Measurements from ENCODE around the gene SMIM29.
"Not testable (repeated sequence)": the region's sequence is repeated elsewhere in the genome, so short reads cannot be mapped to it uniquely, and the experiment has no call there.

The SMIM29 gene

DNA sequence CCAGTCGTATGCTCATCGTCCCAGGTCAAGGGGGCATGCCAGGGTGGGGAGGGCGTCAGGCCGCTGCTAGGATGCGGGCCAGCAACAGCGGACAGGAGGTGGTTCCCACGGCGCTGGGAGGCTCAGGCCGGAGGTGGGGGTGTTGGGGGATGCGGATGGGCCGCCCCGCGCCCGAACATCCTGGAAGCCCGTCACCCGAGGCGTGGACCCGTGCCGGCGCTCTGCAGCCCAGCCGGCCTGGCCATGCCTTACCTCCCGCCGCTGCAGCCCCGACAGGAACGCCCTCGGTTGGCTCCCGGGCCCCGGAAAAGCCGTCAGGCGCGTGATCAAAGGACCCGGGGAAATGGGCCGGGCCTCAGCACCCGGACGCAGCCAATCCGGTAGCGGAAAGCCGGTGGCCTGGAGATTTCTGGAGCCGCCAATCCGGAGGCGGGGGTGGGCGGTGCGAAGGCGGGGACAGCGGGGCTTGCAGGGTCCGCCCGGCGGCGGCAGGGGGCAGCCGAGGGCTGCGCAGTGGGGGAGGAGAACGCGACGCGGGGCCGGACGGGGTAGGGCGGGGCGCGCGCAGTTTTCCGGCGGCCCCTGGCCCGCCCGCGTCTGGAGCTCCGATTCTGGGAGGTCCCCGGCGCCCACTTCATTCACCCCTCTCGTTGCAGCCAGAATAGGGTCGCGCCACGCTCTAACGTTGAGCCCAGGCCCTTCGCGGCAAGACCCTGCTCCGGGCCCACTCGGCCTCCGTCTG lies at the start of gene SMIM29:
SMIM29 (minus strand) TSS at position 280 of the 742 bp plus-strand sequence. CDS start 1,215 bp downstream, outside the sequence.
- DNase-seq (ENCODE audit: low spot score): peak; percentile 94

DNA sequence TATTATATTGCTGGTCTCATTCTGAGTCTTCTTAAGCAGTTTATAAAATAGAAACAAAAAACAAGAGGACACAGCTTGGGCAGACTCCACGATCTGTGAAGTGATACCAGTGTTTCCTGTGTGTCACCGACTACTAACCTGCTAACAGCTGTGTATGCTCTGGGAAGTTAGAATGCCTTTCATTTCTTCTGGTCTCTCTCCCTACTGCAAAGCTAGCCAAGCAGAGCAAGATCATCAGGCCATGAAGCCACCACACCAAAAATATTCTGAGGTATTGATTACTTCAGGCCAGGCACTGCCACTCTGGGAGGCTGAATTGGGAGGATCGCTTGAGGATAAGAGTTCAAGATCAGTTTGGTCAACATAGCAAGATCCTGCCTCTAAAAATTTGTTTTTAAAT lies 46.9 kb upstream of the SMIM29 start:
- DNase-seq (ENCODE audit: low spot score): peak; percentile 90

DNA sequence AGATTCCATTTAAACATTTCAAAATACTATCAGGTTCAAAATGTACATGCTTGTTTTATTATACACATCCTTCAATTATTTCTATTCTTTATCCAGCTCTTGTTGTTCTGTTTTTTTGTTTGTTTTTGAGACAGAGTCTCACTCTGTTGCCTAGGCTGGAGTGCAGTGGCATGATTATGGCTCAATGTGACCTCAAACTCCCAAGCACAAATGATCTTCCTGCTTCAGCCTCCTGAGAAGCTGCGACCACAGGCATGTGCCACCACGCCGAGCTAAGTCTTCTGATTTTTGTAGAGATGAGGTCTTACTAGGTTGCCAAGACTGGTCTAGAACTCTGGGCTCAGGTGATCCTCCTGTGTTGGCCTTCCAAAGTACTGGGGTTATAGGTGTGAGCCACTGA lies 44.1 kb upstream of the SMIM29 start:
- DNase-seq (ENCODE audit: low spot score): no peak

DNA sequence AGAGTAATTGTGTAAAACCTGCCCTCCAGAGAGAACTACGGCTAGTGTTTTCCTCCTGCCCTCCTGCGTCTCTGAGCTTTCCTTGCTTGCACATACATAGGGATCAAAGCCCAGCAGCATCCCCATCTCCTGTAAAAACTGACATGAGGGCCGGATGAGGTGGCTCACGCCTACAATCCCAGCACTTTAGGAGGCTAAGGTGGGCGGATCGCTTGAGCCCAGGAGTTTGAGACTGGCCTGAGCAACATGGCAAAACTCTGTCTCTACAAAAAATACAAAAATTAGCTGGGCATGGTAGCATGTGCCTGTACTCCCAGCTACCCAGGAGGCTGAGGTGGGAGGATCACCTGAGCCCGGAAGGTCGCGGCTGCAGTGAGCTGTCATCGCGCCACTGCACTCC lies 40.3 kb upstream of the SMIM29 start:
- DNase-seq (ENCODE audit: low spot score): no peak

DNA sequence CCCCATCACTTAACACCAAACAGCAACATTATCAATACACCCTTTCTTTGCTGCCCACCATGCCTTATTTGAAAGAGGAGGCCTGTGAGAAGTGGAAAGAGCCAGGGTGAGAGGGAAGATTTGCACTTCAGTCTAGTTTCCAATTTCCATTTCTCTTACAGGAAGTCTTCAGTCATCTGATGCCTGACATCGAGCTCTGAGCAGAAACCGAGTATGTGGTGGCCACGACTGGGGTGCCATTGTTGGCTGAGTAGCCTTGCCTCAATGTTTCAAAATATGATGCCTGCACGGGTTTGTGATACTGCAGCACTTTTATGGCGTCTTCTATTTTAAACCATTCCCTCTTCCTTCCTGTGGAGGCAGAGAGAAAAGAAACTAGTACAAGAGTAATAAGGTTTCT lies 39.8 kb upstream of the SMIM29 start:
- DNase-seq (ENCODE audit: low spot score): no peak

DNA sequence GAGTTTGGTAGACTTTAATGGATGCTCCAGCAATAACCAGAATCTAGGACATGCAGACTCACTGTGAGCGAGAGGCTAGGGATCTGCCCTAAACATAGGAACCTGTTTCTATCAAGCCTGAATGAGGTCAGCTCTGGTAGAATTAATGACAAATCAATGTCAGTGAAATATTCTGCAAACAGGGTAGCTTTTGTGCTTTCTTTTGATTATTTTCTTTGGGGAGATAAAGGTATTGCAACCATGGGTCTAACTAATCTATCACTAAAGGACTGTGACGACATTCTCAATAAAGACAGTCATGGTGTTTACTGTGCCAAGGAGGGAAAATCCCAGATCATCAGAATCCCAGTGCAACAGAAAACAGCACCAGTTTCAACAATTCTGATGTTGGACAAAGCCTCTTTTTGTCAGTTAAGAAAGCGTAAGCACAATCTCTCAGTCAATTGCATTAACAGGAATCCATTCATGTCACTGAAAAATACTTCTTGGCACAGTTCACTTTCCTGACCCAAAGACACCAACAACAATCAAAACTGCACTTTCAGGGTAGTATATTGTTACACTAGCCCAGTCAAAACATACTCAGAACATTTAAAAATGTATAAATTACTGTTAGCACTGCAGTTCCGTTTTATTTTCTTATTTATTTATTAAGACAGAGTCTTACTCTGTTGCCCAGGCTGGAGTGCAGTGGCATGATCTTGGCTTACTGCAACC lies 36.8 kb upstream of the SMIM29 start:
- DNase-seq (ENCODE audit: low spot score): no peak

DNA sequence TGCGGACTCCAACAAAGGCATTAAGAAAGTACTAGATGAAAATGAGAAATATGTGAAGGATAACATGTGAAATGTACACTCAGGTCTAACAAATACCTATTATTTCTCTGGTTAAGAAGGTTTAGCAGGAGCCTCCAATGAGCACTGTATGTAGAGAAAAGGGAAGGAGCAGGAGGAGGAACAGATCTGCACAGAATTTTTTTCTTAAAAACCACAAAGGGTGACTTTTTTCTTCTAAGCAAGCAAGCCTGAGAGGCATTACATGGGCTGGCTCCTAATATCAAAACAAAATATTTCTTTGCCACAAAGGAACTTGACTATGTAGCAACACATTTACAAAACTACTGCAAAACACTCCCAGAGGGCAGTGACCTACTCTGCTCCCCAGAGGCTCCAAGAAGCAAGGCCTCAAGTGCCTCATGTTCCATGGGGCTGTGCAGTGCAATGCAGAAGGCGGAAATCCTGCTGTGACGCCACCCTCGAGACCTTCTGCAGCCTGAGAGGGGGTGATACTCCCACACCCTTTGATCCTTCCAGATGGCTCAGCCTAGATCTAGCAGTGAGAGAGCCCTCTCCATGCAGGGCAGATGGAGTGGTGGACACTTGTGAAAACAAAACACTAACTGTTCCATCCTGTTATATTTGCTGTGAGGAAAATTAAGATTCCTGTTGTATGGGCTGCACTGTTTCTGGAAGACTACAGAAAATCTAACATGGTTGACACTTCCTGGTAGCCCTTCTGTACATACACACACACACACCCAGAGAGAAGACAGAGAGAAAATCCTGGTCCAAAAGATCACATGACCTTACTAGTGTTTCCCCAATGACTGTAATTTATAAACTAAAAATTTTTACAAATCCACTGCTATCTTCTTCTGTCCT lies 36.0 kb upstream of the SMIM29 start:
- DNase-seq (ENCODE audit: low spot score): no peak

DNA sequence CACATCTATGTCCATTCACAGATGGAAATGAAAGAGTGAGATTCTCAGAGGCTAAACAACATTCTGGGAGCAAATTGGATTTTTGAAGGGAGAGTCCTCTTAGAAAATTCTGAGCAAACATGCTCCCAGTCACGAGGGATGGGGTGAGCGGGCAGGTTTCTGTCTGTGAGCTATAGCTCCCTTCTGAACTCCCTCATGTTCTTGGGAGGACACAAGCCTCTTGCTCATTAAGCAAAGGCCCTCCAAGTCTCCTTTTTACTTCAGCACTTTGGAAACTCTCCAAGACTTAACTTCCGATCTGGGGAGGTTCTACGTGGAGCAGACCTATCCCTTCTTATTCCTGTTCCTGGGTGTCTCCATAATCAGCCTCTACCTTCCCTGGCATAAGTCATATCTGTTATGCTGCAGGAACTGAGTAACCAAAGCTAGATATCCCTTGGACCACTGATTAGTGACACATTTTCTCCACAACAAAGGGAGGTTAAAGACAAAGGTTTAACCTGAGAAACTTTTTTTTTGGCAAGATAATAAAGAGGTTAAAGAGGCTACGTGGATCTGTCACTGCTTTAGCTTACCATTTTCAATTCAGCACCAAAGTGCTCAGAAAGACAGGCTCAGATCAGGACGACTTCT lies 33.0 kb upstream of the SMIM29 start:
- no peak for DNase-seq (ENCODE audit: low spot score)

DNA sequence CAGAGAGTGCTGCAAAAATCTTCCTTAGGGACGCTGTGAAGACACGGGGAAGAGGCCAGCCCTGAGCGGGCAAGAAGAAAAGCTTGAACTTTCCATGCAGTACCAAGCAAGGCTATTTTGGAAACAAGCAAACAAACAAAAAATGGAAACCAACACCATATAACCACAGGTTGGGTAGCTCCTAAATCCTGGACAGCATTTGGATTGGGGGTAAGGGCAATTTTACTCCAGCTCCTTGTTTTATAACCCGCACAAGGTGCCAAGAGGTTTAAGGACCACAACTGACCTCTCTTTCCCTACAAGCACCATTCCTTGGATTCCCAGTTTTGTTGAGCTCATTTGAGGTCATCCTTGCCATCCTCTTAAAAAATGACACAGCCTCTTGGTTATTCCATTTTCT lies 31.4 kb upstream of the SMIM29 start:
- DNase-seq (ENCODE audit: low spot score): no peak

DNA sequence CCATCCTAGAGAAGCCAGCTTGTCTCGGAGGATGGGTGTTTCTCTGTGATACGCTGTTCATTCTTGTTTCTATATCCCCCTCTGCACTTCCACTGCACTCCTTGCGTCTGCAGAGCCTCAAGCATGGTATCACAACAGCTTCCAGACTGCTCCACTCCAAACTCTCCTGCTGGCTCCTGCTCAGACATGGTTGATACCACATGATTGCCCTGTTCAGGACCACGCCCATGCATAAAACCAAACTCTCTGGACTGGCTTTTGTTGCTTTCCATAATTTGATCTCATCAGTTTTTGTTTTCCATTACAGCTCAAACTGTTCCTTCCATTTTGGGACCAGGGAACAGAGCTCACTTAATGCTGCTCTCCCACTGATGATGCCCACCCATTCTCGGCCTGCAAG lies 30.0 kb upstream of the SMIM29 start:
- DNase-seq (ENCODE audit: low spot score): no peak

DNA sequence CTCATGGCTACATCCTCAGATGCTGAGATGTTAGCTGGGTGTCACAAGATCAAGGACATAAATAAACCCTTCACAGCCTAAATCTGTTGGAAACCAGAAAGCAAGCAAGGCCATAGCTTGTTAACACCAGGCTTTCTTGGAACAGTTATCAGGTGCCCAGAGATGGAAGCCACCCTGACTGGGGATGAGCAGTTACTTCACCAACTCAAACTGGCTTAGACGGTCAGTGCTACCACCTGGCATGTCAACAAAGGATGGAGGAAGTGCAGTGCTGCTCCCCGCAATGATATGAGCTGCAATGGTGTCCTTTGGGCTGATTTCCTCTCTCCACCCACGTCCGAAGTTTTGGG lies 28.9 kb upstream of the SMIM29 start:
- DNase-seq (ENCODE audit: low spot score): no peak

DNA sequence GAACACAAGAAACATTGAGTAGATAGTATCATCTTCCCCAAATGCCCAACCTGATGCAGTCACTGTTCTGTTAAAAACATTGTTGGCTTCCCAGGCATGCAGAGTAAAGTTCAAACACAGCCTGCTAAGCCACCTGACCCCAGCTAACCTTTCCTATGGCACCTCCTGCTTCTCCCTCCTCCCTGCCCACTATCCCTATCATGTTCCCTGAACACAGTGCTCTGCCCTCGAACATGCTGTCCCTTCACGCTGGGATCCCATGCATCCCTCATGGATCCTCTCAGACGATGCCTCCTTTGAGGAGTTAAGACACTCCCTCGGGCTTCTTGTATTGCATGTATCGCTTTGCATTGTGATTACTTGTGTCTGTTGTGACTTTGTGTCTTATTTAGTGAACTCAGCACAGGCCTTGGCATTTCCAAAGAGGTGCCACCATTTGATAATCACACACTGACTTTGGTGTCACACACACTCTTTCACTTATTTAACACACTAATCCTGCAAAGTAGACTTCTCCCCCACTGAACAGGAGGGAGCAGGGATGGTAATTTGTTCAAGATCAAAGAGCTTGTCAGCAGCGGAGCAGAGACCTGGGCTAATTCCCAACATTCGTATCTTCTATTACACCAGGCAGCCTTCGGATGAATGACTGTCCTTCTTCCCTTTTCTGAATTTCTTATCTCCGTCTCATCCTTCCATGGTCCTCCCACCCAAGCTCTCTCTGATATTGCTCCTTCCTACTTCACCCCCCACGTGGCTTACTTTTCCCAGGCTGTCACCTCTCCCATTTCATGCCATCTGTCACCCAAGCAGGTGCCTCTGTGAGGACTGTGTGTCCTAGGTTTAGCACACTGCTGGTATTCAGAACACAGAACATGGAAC lies 28.3 kb upstream of the SMIM29 start:
- no peak for DNase-seq (ENCODE audit: low spot score)

DNA sequence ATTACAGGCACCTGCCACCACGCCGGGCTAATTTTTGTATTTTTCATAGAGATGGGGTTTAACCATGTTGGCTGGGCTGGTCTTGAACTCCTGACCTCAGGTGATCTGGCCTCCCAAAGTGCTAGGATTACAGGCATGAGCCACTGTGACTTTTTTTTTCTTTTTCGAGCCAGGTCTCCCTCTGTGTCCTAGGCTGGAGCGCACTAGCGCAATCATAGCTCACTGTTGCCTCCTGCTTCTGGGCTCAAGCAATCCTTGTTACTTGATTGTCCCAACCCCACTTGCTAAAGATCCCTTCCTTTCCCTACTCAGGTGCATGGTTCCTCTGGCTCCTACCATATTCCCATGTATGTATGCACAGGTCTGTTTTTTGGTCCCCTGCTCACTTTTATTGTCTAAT lies 27.4 kb upstream of the SMIM29 start:
- DNase-seq (ENCODE audit: low spot score): no peak

DNA sequence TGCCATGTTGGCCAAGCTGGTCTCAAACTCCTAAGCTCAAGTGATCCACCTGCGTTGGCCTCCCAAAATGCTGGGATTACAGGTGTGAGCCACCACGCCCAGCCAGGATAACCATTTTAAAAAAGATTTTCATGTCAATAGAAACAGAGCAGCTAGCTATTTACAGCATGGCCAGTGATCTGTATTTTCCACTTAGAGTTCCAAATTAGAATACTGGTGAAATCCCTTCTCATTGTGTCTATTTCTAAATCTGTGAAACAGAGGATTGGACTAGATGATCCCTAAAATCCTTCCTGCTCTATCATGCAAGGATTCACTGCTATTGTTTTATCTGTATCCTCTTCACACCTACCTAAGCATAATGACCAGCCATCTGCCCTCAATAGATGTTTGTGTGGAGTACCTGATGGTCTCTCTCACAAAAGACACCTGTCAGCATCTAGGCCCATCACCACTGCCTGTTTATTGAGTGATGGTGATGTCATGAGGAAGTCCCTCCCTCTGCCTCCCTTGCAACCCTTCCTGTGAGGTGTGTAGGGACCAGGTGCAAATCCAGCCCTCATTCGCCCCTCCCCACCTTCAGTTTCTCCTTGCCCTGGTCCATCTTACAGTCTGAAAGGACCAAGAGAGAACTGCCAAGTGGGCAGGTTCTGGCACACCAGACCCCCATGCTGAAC lies 26.5 kb upstream of the SMIM29 start:
- DNase-seq (ENCODE audit: low spot score): no peak

DNA sequence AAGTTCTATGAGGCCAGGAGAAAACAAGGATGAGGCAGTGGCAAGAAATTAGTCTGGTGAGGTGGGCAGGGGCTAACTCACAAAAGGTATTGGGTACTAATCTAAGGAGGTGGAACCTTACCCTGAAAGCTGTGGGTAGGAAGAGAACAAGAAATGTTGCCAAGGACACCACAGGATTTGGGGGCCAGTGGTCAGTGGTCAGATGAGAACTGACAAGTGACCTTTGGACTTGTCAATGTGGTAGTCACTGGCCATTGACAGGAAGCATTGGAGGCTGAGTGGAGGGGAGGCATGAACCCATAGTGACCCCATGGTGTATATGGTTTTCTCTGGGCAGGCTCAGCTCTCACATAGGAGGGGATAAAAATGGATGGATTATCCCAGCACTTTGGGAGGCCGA lies 25.3 kb upstream of the SMIM29 start:
- no peak for DNase-seq (ENCODE audit: low spot score)

DNA sequence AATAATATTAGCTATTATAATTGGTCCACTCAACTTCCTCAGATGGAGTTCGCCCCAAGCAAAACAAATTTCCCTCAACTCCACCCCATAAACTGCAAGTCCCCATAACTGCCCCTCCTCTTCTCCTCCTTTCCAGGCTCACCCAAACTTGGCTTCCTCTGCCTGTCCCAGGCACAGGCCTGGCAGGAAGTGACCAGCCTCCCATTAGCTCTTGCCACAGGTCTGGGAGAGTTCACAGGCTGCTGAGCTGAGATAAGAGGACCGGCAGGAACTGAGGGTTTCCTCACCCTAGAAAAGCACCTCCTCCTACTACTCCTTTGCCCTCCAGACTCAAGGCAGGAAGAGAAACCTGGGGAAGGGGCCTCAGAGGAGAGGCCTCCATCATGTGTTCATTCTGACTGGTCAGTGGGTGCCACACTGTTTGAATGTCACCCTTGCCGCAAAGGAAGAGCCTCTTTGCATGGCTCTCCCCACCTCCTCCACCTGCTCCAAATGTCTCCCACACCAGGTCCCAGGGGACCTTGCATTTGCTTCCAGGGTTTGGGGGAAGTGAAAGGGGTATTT lies 24.5 kb upstream of the SMIM29 start:
- DNase-seq (ENCODE audit: low spot score): no peak

DNA sequence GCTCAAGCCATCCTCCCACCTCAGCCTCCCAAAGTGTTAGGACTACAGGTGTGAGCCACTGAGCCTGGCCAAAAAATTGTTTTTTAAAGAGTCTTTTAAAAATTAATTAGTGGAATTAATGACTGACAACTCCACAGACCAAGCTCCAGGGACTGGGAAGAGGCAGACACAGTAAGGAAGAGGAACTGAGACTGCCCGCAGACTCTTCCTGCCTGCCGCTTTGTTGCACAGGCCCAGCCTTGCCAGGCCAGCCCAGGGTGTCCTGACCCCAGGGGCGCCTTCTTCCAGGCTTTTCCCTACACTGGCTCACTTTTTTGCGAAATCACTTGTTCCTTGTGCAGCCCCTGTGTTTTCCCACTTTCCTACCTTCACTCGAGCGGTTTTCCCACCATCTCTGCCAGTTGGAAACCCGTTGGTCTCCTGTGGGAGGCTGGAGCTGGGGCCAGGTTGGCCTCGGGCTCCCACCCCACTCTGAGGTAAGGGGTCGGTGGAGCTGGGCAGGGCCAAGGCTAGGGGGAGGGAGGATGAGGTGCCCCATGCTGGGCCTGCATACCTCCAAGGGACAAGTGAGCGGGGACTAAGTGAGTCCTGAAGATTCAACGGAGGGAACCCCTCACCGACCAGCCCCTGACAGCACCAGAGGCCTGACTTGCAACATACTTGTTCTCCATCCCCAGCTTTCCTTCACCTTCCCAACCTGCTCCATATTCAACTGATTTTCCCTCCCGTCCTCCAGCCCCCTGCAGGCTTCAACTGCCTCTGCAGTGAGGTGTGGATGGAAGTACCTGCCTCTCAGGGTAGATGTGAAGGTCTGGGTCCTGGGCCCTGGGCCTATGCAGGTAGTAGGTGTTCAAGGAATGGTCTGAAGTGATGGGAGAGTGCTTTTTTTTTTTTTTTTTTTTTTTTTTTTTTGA lies 23.5 kb upstream of the SMIM29 start:
- no peak for DNase-seq (ENCODE audit: low spot score)

DNA sequence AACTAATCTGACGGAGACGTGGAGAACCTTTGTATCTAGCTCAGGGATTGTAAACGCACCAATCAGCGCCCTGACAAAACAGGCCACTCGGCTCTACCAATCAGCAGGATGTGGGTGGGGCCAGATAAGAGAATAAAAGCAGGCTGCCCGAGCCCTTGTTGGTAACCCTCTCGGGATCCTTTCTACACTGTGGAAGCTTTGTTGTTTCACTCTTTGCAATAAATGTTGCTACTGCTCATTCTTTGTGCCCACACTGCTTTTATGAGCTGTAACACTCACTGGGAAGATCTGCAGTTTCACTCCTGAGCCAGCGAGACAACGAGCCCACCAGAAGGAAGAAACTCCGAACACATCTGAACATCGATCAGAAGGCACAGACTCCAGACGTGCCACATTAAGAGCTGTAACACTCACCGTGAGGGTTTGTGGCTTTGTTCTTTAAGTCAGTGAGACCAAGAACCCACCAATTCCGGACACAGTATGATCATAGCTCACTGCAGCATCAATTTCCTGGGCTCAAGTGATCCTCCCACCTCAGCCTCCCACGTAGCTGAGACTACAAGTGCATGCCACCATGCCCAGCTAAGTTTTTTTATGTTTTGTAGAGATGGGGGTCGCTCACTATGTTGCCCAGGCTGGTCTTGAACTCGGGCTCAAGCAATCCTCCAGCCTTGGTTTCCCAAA lies 21.0 kb upstream of the SMIM29 start:
- DNase-seq (ENCODE audit: low spot score): not testable (repeated sequence)

DNA sequence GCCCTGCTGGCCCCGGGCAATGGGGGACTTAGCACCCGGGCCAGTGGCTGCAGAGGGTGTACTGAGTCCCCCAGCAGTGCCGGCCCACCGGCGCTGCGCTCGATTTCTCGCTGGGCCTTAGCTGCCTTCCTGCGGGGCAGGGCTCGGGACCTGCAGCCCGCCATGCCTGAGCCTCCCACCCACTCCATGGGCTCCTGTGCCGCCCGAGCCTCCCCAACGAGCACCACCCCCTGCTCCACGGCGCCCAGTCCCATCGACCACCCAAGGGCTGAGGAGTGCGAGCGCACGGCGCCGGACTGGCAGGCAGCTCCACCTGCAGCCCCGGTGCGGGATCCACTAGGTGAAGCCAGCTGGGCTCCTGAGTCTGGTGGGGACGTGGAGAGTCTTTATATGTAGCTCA lies 20.3 kb upstream of the SMIM29 start:
- not testable (repeated sequence) for DNase-seq (ENCODE audit: low spot score)

Data from kidney tubule cell (primary cell).